ENCODE data around the gene KIF1A. TPM values are rescaled to one million over a fixed set of nuclear protein-coding genes. Genes with fewer than 3 reads are reported as not detected.

KIF1A gene
- total RNA-seq, 1 experiment from 2014 or later, result not detected

GRCh38 chr2:240718896-240719490 lies 101.0 kb downstream of the KIF1A start:
- no peaks in the 10 kb centered on the region for H3K36me3 ChIP-seq
- H3K4me3 ChIP-seq, result no peak overlapping the region
- DNase-seq, result no peak
- no peaks in the 10 kb centered on the region for H3K9me3 ChIP-seq
- no peaks in the 10 kb centered on the region for H3K27me3 ChIP-seq

- no peak for DNase-seq
- Histone ChIP-seq H3K36me3 (no peaks in the 10 kb centered on the region), H3K4me3 (no peak overlapping the region), H3K9me3 (no peaks in the 10 kb centered on the region), H3K27me3 (no peaks in the 10 kb centered on the region)
Observed at GRCh38 chr2:240717681-240718581, 102.1 kb downstream of the KIF1A start.

- H3K36me3 ChIP-seq, result no peaks in the 10 kb centered on the region
- H3K27me3 ChIP-seq, result no peaks in the 10 kb centered on the region
- DNase-seq, result no peak
- no peak overlapping the region for H3K4me3 ChIP-seq
- H3K9me3 ChIP-seq, result no peaks in the 10 kb centered on the region
Observed at GRCh38 chr2:240717181-240717641, 102.8 kb downstream of the KIF1A start.

- Histone ChIP-seq H3K27me3 (no peaks in the 10 kb centered on the region), H3K4me3 (no peak overlapping the region), H3K36me3 (no peaks in the 10 kb centered on the region), H3K9me3 (no peaks in the 10 kb centered on the region)
- DNase-seq, result no peak
Observed at GRCh38 chr2:240716130-240716798, 103.8 kb downstream of the KIF1A start.

GRCh38 chr2:240714747-240715725 lies 105.0 kb downstream of the KIF1A start:
- H3K9me3 ChIP-seq, result no peaks in the 10 kb centered on the region
- DNase-seq, result no peak

GRCh38 chr2:240713928-240714746 lies 105.9 kb downstream of the KIF1A start:
- H3K27me3 ChIP-seq, result no peaks in the 10 kb centered on the region
- no peak for DNase-seq

More at GRCh38 chr2:240714747-240715725, 105.0 kb downstream of the KIF1A start:
- H3K27me3 ChIP-seq, result no peaks in the 10 kb centered on the region
- no peak overlapping the region for H3K4me3 ChIP-seq
- no peaks in the 10 kb centered on the region for H3K36me3 ChIP-seq

GRCh38 chr2:240713071-240713927 lies 106.7 kb downstream of the KIF1A start:
- Histone ChIP-seq H3K36me3 (no peaks in the 10 kb centered on the region), H3K4me3 (no peak overlapping the region), H3K9me3 (no peaks in the 10 kb centered on the region), H3K27me3 (no peaks in the 10 kb centered on the region)
- no peak for DNase-seq

More at GRCh38 chr2:240713928-240714746, 105.9 kb downstream of the KIF1A start:
- H3K4me3 ChIP-seq, result no peak overlapping the region
- H3K9me3 ChIP-seq, result no peaks in the 10 kb centered on the region
- H3K36me3 ChIP-seq, result no peaks in the 10 kb centered on the region

- H3K9me3 ChIP-seq, result no peaks in the 10 kb centered on the region
- H3K27me3 ChIP-seq, result no peaks in the 10 kb centered on the region
- H3K4me3 ChIP-seq, result no peak overlapping the region
- no peaks in the 10 kb centered on the region for H3K36me3 ChIP-seq
- no peak for DNase-seq
Observed at GRCh38 chr2:240712121-240712520, 107.9 kb downstream of the KIF1A start.

GRCh38 chr2:240711701-240712100 lies 108.3 kb downstream of the KIF1A start:
- no peak for DNase-seq
- no peak overlapping the region for H3K4me3 ChIP-seq
- H3K36me3 ChIP-seq, result no peaks in the 10 kb centered on the region
- no peaks in the 10 kb centered on the region for H3K9me3 ChIP-seq
- no peaks in the 10 kb centered on the region for H3K27me3 ChIP-seq

- DNase-seq, result no peak
- H3K4me3 ChIP-seq, result no peak overlapping the region
- no peaks in the 10 kb centered on the region for H3K27me3 ChIP-seq
- H3K36me3 ChIP-seq, result no peaks in the 10 kb centered on the region
- H3K9me3 ChIP-seq, result no peaks in the 10 kb centered on the region
Observed at GRCh38 chr2:240711296-240711695, 108.7 kb downstream of the KIF1A start.

- H3K27me3 ChIP-seq, result no peaks in the 10 kb centered on the region
Observed at GRCh38 chr2:240708457-240708856, 111.6 kb downstream of the KIF1A start.

GRCh38 chr2:240707821-240708220 lies 112.2 kb downstream of the KIF1A start:
- DNase-seq, result no peak
- Histone ChIP-seq H3K4me3 (no peak overlapping the region), H3K9me3 (no peaks in the 10 kb centered on the region), H3K27me3 (no peaks in the 10 kb centered on the region), H3K36me3 (no peaks in the 10 kb centered on the region)

More at GRCh38 chr2:240708457-240708856, 111.6 kb downstream of the KIF1A start:
- no peaks in the 10 kb centered on the region for H3K36me3 ChIP-seq
- H3K4me3 ChIP-seq, result no peak overlapping the region
- DNase-seq, result no peak
- H3K9me3 ChIP-seq, result no peaks in the 10 kb centered on the region

GRCh38 chr2:240707043-240707756 lies 112.8 kb downstream of the KIF1A start:
- Histone ChIP-seq H3K4me3 (no peak overlapping the region), H3K27me3 (no peaks in the 10 kb centered on the region), H3K36me3 (no peaks in the 10 kb centered on the region), H3K9me3 (no peaks in the 10 kb centered on the region)
- DNase-seq, result no peak

- no peak for DNase-seq
- Histone ChIP-seq H3K27me3 (no peaks in the 10 kb centered on the region), H3K4me3 (no peak overlapping the region), H3K36me3 (no peaks in the 10 kb centered on the region), H3K9me3 (no peaks in the 10 kb centered on the region)
Observed at GRCh38 chr2:240705204-240705791, 114.7 kb downstream of the KIF1A start.

Data from MG63 (cell line).